Measurements from ENCODE around the gene SEPTIN2.

SEPTIN2 gene

DNA sequence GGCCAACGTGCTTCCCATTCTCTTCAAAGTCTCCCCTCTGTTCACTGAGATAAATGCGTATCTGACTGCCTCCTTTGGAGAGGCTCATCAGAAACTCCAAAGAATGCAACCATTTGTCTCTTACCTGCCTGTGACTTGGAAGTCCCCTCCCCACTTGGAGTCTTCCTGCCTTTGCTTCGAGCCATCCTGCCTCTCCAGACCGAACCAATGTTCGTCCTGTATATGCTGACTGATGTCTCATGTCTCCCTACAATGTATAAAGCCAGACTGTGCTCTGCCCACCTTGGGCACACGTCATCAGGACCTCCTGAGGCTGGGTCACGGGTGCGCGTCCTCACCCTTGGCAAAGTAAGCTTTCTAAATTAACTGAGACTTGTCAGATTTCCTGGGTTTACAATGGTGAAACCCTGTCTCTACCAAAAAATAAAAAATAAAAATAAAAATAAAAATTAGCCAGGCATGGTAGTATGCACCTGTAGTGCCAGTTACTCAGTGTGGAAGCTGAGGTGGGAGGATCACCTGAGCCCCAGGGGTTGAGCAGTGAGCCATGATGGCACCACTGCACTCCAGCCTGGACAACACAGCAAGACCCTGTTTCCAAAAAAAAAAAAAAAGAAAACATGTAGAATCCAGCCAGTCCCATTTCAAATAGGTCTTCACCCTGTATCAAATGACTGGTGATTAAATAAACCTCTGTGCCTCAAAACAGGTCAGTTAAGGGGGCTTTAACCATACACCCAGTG is 29.2 kb upstream of the SEPTIN2 start:
- FAIRE-seq (no peak), DNase-seq (ENCODE audit: low spot score) (peak; percentile 17)

DNA sequence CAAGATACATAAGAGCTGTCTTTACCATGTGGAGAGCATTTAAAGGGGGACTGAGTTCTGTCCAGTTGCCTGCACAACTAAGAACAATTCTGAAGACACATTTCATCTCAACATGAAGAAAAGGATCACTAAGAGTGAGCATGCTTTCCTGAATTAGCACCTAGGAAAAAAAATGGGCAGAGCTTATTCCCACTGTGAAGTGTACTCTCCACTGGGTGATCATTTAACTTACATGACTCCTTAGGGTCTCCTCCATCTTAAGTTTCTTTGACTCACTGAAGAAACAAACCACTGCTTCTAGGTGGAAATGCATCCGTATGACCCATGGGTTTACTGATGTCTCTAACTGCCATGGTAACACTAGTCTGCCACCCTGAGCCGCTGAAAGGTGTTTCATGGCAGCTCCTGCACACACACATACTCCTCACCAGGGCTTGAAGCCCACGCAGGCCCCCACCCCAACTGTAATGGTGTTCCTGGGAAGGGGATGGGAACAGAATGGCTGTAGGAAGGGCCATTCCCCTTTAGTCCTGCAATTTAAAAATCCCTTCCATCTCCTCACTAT is 27.3 kb upstream of the SEPTIN2 start:
- no peak for FAIRE-seq
- DNase-seq (ENCODE audit: low spot score) = no peak

DNA sequence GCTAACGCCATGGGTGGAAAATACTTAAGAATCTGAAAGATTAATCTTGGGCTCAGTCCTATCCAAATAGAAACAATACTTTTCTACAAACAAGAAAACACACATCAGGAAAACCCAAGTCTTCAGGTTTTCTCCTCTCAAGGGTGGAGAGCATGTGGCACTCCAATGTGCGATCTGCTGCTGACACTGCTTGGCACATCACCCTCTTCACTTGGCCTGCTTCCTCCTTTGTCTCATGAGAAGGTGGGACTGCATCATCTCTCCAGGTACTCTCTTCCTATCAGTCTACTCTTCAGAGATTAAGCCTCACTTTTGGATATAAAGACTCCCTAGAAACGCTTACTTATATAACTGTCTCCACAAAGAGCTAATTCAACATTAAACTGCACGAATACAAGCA is 26.7 kb upstream of the SEPTIN2 start:
- FAIRE-seq (no peak), DNase-seq (ENCODE audit: low spot score) (no peak)

DNA sequence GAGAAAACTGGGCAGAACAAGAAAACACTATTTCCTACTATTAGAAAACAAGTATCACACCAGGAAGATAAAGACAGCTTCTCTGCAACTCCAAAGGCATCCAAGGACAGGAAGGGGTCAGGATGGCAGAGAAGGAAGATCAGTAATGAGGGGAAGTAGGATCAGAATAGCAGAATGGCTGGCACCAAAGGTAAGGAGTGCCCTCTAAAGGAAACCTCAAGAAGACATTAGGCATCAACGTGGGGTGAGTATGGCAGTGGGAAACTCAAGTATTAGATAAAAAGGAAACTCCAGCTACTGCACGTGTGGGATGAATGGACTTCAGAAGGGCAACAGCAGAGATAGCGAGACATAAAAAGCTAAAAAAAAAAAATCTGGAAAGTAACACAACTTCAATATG is 26.1 kb upstream of the SEPTIN2 start:
- FAIRE-seq (no peak), DNase-seq (ENCODE audit: low spot score) (no peak)

DNA sequence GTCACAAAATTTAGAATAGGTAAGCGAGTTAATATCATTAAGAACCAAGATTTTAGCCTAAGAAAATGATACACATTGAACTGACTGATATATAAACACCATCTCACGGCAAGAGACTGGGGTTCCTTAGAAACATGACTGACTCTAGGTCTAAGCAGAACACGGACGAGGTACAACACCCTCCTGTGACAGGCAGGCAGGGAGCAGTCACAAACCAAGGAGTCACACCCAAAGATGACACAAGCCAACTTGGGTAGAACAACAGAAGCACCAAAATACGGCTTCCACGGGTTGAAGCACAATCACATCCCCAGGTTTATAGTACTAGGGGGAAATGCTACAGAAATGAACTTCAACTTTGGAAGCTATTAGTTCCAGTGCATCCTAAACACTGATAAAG is 24.6 kb upstream of the SEPTIN2 start:
- FAIRE-seq (no peak), DNase-seq (ENCODE audit: low spot score) (no peak)

DNA sequence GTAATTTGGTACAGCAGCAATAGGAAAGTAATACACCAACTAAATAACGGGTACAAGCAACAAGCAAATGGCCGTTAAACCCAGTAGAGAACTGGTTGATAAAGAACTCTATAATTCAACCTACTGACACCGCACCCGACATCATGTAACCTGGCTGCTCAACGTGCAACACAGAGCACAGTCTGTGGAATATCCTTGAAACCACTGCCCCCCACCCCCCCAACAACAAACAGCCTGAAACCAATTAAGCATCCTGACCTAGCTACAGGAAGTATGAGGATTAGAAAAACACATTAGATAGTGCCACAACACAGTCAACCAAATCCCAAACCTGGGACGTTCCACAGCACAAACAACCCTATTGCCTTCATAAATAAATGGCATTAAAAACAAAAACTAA is 23.7 kb upstream of the SEPTIN2 start:
- FAIRE-seq (no peak), DNase-seq (ENCODE audit: low spot score) (no peak)

DNA sequence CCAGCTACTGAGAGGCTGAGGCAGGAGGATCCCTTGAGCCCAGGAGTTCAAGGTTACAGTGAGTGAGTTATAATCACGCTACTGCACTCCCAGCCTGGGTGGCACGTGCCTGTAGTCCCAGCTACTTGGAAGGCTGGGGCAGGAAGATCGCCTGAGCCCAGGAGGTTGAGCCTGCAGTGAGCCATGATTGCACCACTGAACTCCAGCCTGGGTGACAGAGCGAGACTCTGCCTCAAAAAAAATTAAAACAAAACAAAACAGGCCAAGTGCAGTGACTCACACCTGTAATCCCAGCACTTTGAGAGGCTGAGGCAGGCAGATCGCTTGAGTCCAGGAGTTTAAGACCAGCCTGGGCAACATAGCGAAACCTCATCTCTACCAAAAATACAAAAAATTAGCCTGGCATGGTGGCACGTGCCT is 22.3 kb upstream of the SEPTIN2 start:
- DNase-seq (ENCODE audit: low spot score) (peak; percentile 51), FAIRE-seq (peak; percentile 61)

DNA sequence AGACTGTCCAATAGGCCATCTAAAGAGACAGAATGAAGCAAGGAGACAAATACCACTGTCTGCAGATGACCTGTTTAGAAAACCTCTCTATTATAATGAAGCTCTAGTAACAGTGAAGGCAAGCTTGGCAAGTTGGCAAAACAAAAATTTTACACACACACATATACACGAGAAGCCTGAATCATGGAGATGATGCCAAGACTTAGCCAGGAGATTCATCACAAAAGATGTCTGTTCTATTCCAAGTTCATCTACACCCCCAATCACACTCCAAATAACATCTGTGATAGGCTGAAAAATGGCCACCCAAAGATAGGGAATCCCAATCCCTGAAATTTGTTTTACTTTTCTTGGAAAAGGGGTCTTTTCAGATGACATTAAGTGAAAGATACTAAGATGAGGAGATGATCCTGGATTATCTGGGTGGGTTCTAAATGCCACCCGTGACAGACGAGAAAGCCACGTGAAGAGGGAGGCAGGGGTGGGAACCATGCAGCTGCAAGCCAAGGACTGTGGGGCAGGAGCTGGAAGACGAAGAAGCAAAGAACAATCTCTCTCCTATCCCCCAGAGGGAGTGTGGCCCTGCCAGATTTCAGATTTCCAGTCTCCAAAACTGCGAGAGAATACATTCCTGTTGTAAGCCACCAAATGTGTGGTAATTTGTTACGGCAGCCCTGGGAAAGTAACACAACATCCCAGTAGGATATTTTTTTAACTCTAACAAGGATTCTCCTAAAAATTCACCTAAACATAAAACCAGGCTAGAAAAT is 20.2 kb upstream of the SEPTIN2 start:
- FAIRE-seq = no peak
- no peak for DNase-seq (ENCODE audit: low spot score)

DNA sequence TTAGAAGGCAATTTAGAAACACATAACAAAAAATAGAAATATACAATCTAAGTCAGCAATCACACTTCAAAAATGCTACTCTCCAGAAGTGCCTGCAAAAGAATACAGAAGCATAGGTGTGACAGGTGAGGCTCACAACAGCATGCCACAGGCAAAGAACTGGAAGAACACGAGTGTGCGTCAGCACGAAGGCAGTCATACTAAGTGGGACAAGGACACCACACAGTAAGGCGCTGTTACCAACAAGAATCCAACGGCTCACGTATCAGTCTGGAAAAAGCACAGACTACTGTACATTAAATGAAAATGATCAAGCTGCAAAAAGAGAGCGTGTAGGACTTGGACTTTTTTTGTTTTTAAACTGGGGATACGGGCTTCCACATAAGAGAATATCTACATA is 19.0 kb upstream of the SEPTIN2 start:
- no peak for FAIRE-seq

DNA sequence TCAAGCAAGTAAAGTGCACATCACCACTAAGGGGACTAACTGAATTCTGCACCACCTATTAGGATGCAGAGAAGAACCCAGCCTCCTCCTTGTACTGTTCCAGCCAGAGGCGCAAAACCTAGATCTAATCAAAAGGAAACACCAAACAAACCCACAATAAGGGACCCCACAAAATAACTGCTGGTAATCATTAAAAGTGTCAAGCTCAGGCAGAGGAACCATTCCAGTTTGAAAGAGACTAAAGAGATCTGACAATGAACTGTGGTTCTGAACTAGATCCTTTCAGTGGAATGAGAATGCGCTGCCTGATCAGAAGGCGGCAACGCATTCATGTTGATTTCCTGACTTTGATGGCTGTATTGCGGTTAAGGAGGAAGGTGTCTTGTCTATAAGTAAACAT is 17.1 kb upstream of the SEPTIN2 start:
- DNase-seq (ENCODE audit: low spot score) = no peak
- FAIRE-seq = no peak

More for the DNA sequence above, 19.0 kb upstream of the SEPTIN2 start:
- no peak for DNase-seq (ENCODE audit: low spot score)

DNA sequence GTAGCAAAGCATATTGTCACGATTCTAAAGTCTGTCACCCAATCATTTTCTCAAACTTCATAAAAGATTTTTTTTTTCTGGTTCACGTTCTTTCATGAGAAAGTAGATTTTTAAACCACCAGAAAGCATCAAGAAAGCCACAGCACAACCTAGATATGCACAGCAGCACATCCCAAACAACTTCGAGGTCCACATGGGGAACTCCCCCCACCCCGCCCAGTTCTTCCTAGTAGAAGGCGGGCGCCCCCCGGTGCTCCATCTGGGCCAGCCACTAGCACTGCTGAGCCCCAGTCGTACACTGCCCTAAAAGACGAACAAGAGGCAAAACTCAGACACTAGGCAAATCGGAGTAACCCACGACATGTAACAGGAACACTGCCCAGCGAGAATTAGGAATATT is 15.7 kb upstream of the SEPTIN2 start:
- DNase-seq (ENCODE audit: low spot score) = no peak
- FAIRE-seq = no peak

DNA sequence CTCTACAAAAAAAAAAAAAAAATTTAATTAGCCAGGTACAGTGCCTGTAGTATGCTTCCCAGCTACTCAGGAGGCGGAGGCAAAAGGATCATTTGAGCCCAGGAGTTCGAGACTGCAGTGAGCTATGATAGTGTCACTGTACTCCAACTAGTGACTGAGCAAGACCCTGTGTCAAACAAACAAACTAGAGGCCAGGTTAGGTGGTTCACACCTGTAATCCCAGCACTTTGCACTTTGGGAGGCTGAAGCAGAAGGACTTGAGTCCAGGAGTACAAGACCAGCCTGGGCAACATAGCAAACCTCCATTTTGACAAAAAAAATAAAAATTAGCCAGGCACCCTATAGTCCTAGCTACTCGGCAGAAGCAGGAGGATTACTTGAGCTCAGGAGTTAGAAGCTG is 13.6 kb upstream of the SEPTIN2 start:
- FAIRE-seq (no peak), DNase-seq (ENCODE audit: low spot score) (no peak)

DNA sequence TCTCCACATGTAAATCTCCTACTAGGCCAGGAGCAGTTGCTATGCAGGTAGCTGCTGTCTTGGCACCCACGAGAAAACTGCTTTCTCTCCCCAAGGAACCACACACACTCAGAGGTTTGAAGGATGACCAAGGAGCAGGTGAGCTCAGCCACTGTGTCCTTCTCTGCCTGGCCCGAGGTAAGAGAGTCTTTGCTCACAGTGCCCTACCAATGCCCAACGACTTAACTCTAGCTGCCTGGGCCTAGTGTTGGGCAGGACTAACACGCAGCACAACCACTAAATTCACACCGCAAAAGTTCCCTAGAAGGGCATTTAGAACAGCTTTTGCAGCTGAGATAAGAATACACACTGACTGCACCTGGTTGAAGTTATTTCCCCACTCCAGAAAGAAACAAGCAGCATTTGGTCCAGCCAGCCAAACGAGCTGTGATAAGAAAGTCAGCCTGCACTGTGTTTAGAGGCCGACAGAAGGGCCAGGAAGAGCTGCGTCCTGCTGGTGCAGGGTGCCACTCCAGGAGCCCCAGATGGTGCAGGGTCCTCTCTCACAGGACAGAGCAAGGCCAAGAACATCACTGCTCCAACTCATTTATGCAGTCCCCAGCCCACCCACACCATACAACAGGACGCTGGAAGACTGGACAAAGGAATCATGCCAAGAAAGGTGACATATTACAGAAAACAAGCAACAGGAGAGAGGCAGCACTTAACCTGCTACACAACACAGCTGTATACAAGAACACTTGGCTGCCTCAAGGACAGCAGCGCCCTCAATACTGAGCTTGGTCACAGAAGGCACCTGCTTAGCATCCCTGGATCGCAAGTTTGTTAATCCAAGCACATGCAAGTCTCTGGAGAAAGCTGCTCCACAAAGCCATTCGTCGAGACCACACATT is 12.7 kb upstream of the SEPTIN2 start:
- FAIRE-seq (no peak), DNase-seq (ENCODE audit: low spot score) (no peak)

DNA sequence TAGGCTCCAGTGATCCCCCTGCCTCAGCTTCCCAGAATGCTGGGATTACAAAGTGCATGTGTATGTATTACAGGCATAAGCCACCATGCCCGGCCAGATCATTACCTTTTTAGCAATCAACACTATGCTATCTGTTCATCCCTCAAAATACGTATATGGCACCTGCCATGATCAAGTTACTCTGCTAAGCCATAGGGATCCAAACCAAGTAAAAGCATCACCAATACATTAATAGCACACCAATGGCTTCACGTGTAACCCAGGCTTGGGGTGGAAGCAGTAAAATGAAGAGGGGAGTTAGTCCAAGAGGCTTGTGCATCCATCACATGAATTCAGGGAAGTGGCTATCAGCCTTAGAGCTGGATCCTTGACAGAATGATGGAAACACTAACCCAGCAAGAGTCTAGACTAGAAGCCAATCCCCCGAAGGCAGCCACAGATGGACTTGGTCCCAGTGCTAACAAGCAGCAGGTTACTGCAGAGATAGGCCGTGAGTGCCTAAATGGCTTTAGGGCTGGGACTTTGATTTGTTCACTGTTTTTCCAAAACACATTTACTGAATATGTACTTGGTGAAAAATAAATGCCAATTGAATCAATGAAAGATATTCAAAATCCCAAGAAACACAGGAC is 11.6 kb upstream of the SEPTIN2 start:
- no peak for DNase-seq (ENCODE audit: low spot score)
- FAIRE-seq = no peak

DNA sequence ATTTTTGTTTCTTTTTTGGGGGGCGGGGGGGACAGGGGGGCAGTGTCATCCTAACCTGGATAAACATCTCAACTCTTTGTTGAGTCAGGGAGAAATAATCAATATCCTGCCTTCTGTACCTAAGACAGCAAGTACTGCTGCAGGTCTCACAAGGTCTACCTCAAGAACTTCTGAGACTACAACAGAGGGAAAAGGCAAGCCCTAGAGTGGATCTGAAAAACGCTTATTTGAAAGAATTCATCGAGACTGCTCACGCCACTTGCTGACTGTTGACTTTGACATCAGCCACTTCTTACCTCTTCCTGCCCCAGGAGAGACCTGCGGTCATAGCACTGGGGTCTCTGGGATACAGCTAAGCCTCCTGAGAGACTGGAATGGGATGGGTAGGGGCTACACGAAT is 8.7 kb upstream of the SEPTIN2 start:
- FAIRE-seq (no peak), DNase-seq (ENCODE audit: low spot score) (no peak)

DNA sequence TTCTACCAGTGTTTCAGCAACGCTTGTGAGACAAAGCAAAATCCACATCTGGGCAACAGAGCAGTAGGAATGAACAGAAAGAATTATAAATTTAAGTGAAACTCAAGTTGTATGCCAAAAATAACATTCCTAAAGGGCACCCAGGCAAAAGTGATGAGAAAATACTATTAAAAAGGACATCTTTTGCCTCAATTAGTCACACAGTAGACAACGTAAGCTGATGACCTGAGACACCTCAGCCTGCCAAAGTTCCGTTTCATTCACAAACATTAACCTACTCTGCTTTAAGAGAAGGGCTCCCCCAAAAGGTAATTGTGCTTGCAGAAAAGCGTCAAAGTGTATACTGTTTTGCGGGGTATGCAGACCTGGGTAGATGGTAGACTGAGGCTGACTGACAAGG is 7.5 kb upstream of the SEPTIN2 start:
- FAIRE-seq (no peak), DNase-seq (ENCODE audit: low spot score) (no peak)

DNA sequence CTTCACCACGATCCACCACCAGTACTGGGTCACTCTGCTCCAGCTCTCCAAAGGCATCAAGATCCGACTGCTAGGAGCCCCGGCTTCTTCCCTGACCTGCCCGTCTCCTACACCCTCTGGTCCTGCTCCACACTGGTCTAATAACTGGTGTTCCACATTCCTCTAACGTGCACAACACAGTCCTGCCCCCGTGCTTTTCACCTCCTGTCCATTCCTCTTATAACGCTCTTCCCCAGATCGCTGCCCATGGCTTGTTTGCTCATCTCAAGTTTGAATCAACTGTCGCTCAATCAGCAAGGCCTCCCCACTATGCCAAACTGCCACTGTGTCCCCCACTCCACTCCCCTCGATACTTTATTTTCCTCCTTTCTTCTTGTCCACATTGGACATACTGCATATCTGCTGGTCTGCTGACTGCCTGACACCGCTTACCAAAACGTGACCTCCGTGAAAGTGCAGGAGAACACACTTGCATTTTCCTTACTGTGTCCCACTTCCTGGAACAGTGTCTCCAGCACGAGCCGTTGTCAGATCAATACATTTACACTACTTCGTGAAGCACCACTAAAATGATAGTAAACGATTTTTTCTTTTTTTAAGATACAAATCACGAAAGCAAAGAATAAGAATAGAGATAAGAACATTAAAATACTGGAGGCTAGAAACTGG is 6.8 kb upstream of the SEPTIN2 start:
- no peak for DNase-seq (ENCODE audit: low spot score)
- no peak for FAIRE-seq

DNA sequence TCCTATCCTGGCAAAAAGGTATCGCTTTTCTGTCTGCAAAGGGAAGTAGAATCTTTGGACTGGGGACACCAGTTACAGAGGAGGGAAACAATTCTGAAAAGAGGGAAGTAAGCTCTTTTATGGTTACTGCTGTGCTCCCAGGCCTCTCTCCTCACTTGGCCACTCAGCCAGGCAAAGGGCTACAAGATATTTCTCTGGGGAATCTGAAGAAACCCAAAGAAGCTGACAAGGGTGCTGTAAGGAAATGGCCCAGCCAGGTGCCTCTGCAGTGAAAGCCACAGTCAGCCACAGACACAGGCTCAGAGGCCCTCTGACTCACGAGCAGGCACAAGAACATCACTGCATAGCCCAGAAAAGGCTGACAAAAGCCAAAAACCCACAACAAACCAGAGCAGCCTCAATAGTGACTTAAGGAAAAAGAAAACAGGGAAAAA is 6.0 kb upstream of the SEPTIN2 start:
- FAIRE-seq (peak; percentile 67), DNase-seq (ENCODE audit: low spot score) (peak; percentile 39)

DNA sequence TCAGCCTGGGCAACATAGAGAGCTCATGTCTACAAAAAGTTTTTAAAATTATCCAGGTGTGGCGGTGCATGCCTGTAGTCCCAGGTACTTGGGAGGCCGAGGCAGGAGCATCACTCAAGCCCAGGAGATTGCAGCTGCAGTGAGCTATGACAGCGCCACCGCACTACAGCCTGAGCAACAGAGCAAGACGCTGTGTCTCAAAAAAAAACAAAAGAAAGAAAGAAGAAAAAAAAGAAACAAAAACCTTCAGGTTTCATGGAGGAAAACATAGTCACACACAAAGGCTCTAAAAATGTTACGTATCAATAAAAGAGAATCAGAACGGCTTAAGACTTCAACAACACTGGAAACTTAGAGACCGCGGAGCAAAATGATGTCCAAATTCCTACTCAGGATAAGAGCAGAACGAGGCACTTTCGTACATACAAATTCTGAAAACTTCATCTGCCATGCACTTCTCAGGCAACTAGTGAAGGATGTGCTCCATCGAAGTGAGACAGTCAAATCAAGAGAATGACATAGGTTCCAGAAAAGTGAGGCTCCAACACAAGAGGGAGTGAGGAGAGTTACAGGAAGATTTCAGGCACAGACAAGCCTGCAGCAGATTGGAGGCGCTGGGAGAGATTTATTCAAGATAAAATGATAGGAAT is 4.7 kb upstream of the SEPTIN2 start:
- no peak for FAIRE-seq

DNA sequence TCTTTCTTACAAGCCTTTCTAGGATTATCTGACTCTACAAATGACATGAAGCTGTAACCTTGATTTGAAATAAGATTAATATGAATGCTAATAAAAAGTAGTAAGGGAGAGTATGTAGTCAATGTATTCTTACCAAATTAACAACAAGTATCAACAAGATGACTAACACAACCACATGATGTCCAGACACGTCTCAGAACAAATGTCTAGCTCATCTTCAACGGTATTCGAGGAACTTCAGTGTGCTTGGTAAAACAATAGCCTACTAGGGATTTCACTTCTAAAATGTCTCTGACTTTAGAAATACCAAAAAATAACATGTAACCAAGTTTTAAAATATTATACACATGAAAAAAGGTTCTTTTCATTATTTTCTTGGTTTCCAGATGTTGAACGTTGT is 3.6 kb upstream of the SEPTIN2 start:
- no peak for DNase-seq (ENCODE audit: low spot score)
- no peak for FAIRE-seq

More for the DNA sequence above, 4.7 kb upstream of the SEPTIN2 start:
- no peak for DNase-seq (ENCODE audit: low spot score)
